HL-60/S4 treated with phorbol 12-myristate 13-acetate at 8.2 ng/mL for 4 days and 3 days (cell line): ENCODE measurements around the gene JAK3.
"Not testable (repeated sequence)": the region's sequence is repeated elsewhere in the genome, so short reads cannot be mapped to it uniquely, and the experiment has no call there.

Source experiments
- in situ Hi-C: fragments of 300-500 bp; cut with MboI; formaldehyde crosslinking; loops from 2 replicates; pipeline ENCODE4 v1.15.0; 2022; ENCODE audit warnings: low sequenced_read_pairs

Gene JAK3

GRCh38 chr19:17778968-17779929, 68.5 kb downstream of the JAK3 start:
- in situ Hi-C loops = no loop called here

GRCh38 chr19:17778251-17778967, 69.4 kb downstream of the JAK3 start:
- in situ Hi-C loops = no loop called here

DNA sequence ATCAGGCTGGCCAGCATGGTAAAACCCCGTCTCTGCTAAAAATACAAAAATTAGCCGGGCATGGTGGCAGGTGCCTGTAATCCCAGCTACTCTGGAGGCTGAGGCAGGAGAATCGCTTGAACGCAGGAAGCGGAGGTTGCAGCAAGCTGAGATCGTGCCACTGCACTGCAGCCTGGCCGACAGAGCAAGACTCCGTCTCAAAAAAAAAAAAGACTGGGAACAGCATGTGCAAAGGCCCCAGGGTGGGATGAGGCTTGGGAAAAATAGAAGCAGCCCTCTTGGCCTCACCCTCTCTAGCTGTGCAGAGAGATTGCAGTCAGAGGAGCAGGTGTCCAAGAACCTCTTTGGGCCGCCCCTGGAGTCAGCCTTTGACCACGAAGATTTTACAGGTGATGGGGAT, 69.9 kb downstream of the JAK3 start:
- in situ Hi-C loops = not testable (repeated sequence)

GRCh38 chr19:17775991-17776803, 71.6 kb downstream of the JAK3 start:
- in situ Hi-C loops = no loop called here

DNA sequence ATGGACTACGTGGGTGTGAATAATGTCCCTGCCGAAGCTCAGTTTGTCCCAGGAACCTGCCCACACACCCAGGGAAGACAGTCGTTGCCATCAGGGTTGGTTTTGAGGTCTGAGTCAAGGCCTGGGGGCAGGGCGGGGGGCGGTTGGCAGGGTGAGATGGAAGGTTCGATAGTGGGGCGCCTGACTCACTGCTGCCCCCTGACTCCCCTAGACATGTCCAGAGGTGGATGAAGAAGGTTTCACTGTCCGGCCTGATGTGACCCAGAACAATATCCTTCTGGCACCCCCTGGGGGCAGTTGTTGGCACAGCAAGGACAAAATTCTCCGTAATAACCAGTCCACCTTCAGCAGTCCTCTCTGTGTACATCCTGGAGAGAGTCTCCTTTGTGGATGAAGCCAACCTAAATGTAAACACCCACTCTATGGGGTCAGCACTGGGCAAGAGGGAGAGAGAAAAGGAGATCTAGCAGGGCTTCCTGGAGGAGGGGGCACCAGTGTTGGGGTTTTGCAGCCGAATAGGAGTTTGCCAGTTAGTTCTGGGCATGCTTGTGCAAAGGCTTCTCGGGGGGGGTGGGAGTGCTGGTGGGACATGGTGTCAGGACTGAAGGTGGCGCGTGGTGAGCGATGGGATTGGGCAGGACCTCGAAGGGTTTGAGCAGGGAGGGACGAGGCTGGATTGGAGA, 72.4 kb downstream of the JAK3 start:
- in situ Hi-C loops = no loop called here
